Trophoblast cell (in vitro differentiated cells and primary cell): ENCODE results near the gene CCDC57.

ENCODE experiments used
- DNase-seq, 2 donors: peaks; one replicate each; pipeline ENCODE4 v3.0.0-alpha.2; 2016
- H2AFZ ChIP-seq: 2 replicates; pipeline ENCODE4 v1.6.1; 2013; ENCODE audit warnings: low read length, moderate library complexity, mild to moderate bottlenecking; ENCODE audit not compliant: insufficient read depth, poor library complexity
- H2AK5ac ChIP-seq: 2 replicates; pipeline ENCODE4 v1.6.1; 2013; ENCODE audit warnings: mild to moderate bottlenecking, low read length
- H2BK120ac ChIP-seq: 2 replicates; pipeline ENCODE4 v1.6.1; 2013; ENCODE audit warnings: low read length, mild to moderate bottlenecking, moderate library complexity; ENCODE audit not compliant: insufficient read depth, poor library complexity
- H2BK12ac ChIP-seq: 2 replicates; pipeline ENCODE4 v1.6.1; 2013; ENCODE audit warnings: mild to moderate bottlenecking, low read length, moderate library complexity
- H2BK5ac ChIP-seq: 2 replicates; pipeline ENCODE4 v1.6.1; 2013; ENCODE audit warnings: low read length, low read depth, moderate library complexity, mild to moderate bottlenecking; ENCODE audit not compliant: poor library complexity
- H3K14ac ChIP-seq: 2 replicates; pipeline ENCODE4 v1.6.1; 2013; ENCODE audit warnings: mild to moderate bottlenecking, low read length
- H3K18ac ChIP-seq: 2 replicates; pipeline ENCODE4 v1.6.1; 2013; ENCODE audit warnings: mild to moderate bottlenecking, low read length
- H3K23ac ChIP-seq: 2 replicates; pipeline ENCODE4 v1.6.1; 2013; ENCODE audit warnings: low read length
- H3K27ac ChIP-seq: 2 replicates; pipeline ENCODE4 v1.5.1; 2013; ENCODE audit warnings: low read depth, mild to moderate bottlenecking, inconsistent platforms, low read length, moderate library complexity
- H3K27me3 ChIP-seq: 2 replicates; pipeline ENCODE4 v1.6.1; 2013; ENCODE audit warnings: inconsistent platforms, mild to moderate bottlenecking, low read length, moderate library complexity; ENCODE audit not compliant: insufficient read depth
- H3K36me3 ChIP-seq, 2 experiments: 1 replicate in 1 of 2; 2 replicates in 1 of 2; pipeline ENCODE4 v1.6.1; 2013; ENCODE audit warnings: low read length in 2 of 2, mild to moderate bottlenecking in 2 of 2, moderate library complexity in 1 of 2; ENCODE audit not compliant: insufficient read depth in 2 of 2, control insufficient read depth in 1 of 2
- H3K4ac ChIP-seq: 2 replicates; pipeline ENCODE4 v1.6.1; 2013; ENCODE audit warnings: low read depth, mild to moderate bottlenecking, low read length, moderate library complexity
- H3K4me1 ChIP-seq, 2 experiments: 1 replicate in 1 of 2; 2 replicates in 1 of 2; pipeline ENCODE4 v1.6.1; 2013; ENCODE audit warnings: low read length in 2 of 2, mild to moderate bottlenecking in 2 of 2, moderate library complexity in 1 of 2; ENCODE audit not compliant: insufficient read depth in 2 of 2, control insufficient read depth in 1 of 2
- H3K4me2 ChIP-seq: 2 replicates; pipeline ENCODE4 v1.6.1; 2013; ENCODE audit warnings: inconsistent platforms, mild to moderate bottlenecking, low read length, moderate library complexity
- H3K4me3 ChIP-seq: 2 replicates; pipeline ENCODE4 v1.5.1; 2013; ENCODE audit warnings: mild to moderate bottlenecking, low read depth, low read length, inconsistent platforms
- H3K79me1 ChIP-seq: one replicate; pipeline ENCODE4 v1.6.1; 2013; ENCODE audit warnings: low read length
- H3K79me2 ChIP-seq: 2 replicates; pipeline ENCODE4 v1.6.1; 2013; ENCODE audit warnings: low read length, mild to moderate bottlenecking; ENCODE audit not compliant: control insufficient read depth, insufficient read depth, poor library complexity
- H3K9ac ChIP-seq: 2 replicates; pipeline ENCODE4 v1.6.1; 2013; ENCODE audit warnings: mild to moderate bottlenecking, low read length
- H3K9me3 ChIP-seq: 2 replicates; pipeline ENCODE4 v1.6.1; 2013; ENCODE audit warnings: low read depth, mild to moderate bottlenecking, control low read depth, inconsistent platforms, low read length; ENCODE audit not compliant: insufficient read depth
- H4K12ac ChIP-seq: 2 replicates; pipeline ENCODE4 v1.6.1; 2013; ENCODE audit warnings: low read depth, mild to moderate bottlenecking, low read length, moderate library complexity
- H4K8ac ChIP-seq: 2 replicates; pipeline ENCODE4 v1.6.1; 2013; ENCODE audit warnings: low read depth, mild to moderate bottlenecking, low read length, moderate library complexity
- H4K91ac ChIP-seq: one replicate; pipeline ENCODE4 v1.6.1; 2013; ENCODE audit warnings: low read depth, mild to moderate bottlenecking, low read length, moderate library complexity
- WGBS: extraction: QIAGEN DNeasy Blood & Tissue Kit; methylation state at CpG from one replicate; pipeline ENCODE4 v1.1.7; 2013; ENCODE audit warnings: missing lambda C conversion rate; ENCODE audit not compliant: insufficient read length, insufficient coverage; ENCODE audit errors: extremely low coverage; 5-methylcytosine and 5-hydroxymethylcytosine counted together

The CCDC57 gene

GRCh38 chr17:82077617-82078358 is 134.9 kb downstream of the CCDC57 start:
- Histone ChIP-seq H3K79me1 (no peaks in the 10 kb centered on the region), H2AFZ (no peak overlapping the region), H4K91ac (no peak overlapping the region), H4K12ac (no peak overlapping the region), H2BK5ac (no peak overlapping the region), H3K79me2 (no peaks in the 10 kb centered on the region), H2AK5ac (no peak overlapping the region), H3K36me3 (peaks cover 52 to 55% of the 10 kb centered on the region in 2 experiments), H3K27ac (no peak overlapping the region), H3K27me3 (no peaks in the 10 kb centered on the region), H2BK12ac (no peak overlapping the region), H3K4me3 (no peak overlapping the region), H3K4ac (no peak overlapping the region), H3K9me3 (peaks cover 4% of the 10 kb centered on the region), H3K9ac (no peak overlapping the region), H3K18ac (no peak overlapping the region), H3K14ac (no peak overlapping the region), H3K4me1 (no peaks in the 10 kb centered on the region), H2BK120ac (no peak overlapping the region), H4K8ac (no peak overlapping the region), H3K23ac (no peak overlapping the region), H3K4me2 (no peak overlapping the region)
- no CpG with 5 or more reads among the region's 28 CpGs for WGBS
- peak in 1 of 2 donors; percentile 50 for DNase-seq

GRCh38 chr17:82076785-82077591 is 135.7 kb downstream of the CCDC57 start:
- Histone ChIP-seq H3K79me1 (no peaks in the 10 kb centered on the region), H2AFZ (no peak overlapping the region), H3K23ac (no peak overlapping the region), H2AK5ac (no peak overlapping the region), H3K36me3 (peaks cover 44 to 47% of the 10 kb centered on the region in 2 experiments), H3K14ac (no peak overlapping the region), H2BK120ac (no peak overlapping the region), H3K4ac (no peak overlapping the region), H3K9ac (no peak overlapping the region), H3K4me1 (no peaks in the 10 kb centered on the region), H4K91ac (no peak overlapping the region), H2BK5ac (no peak overlapping the region), H2BK12ac (no peak overlapping the region), H3K18ac (no peak overlapping the region), H3K9me3 (peaks cover 4% of the 10 kb centered on the region), H3K4me3 (no peak overlapping the region), H3K27me3 (no peaks in the 10 kb centered on the region), H3K79me2 (no peaks in the 10 kb centered on the region), H4K8ac (no peak overlapping the region), H3K4me2 (no peak overlapping the region), H3K27ac (no peak overlapping the region), H4K12ac (no peak overlapping the region)
- no peak for DNase-seq
- WGBS = no CpG with 5 or more reads among the region's 21 CpGs

- no peak overlapping the region for H2BK5ac ChIP-seq
- DNase-seq = peak in 1 of 2 donors; percentile 61
- peaks cover 37 to 39% of the 10 kb centered on the region in 2 experiments for H3K36me3 ChIP-seq
- no peak overlapping the region for H4K91ac ChIP-seq
- H3K79me2 ChIP-seq = no peaks in the 10 kb centered on the region
- H3K27me3 ChIP-seq = no peaks in the 10 kb centered on the region
- no peak overlapping the region for H3K9ac ChIP-seq
- no peak overlapping the region for H3K4me2 ChIP-seq
- no CpG with 5 or more reads among the region's 25 CpGs for WGBS
- H3K4me1 ChIP-seq = no peaks in the 10 kb centered on the region
- H3K79me1 ChIP-seq = no peaks in the 10 kb centered on the region
- H2BK12ac ChIP-seq = no peak overlapping the region
- H2AK5ac ChIP-seq = no peak overlapping the region
- no peak overlapping the region for H3K4ac ChIP-seq
- no peak overlapping the region for H3K14ac ChIP-seq
- no peak overlapping the region for H4K8ac ChIP-seq
- H4K12ac ChIP-seq = peak overlapping the region; percentile 2
- H2BK120ac ChIP-seq = no peak overlapping the region
- H3K23ac ChIP-seq = no peak overlapping the region
- no peak overlapping the region for H3K4me3 ChIP-seq
- no peak overlapping the region for H3K27ac ChIP-seq
- H3K18ac ChIP-seq = no peak overlapping the region
- H2AFZ ChIP-seq = no peak overlapping the region
- peaks cover 2% of the 10 kb centered on the region for H3K9me3 ChIP-seq
These were observed 136.4 kb downstream of the CCDC57 start for GRCh38 chr17:82076018-82076784.

GRCh38 chr17:82073446-82073845 is 139.2 kb downstream of the CCDC57 start:
- no peak overlapping the region for H3K23ac ChIP-seq
- no peak overlapping the region for H3K4me3 ChIP-seq
- no peaks in the 10 kb centered on the region for H3K79me1 ChIP-seq
- no peaks in the 10 kb centered on the region for H3K27me3 ChIP-seq
- H2AK5ac ChIP-seq = no peak overlapping the region
- no CpG with 5 or more reads among the region's 9 CpGs for WGBS
- H3K9me3 ChIP-seq = no peaks in the 10 kb centered on the region
- H4K8ac ChIP-seq = no peak overlapping the region
- H2BK12ac ChIP-seq = no peak overlapping the region
- no peak overlapping the region for H2BK5ac ChIP-seq
- H3K9ac ChIP-seq = no peak overlapping the region
- H3K4ac ChIP-seq = no peak overlapping the region
- no peaks in the 10 kb centered on the region for H3K4me1 ChIP-seq
- no peak overlapping the region for H3K18ac ChIP-seq
- no peak overlapping the region for H3K27ac ChIP-seq
- DNase-seq = no peak
- no peak overlapping the region for H2BK120ac ChIP-seq
- H2AFZ ChIP-seq = no peak overlapping the region
- H3K36me3 ChIP-seq = peaks cover 10 to 12% of the 10 kb centered on the region in 2 experiments
- no peaks in the 10 kb centered on the region for H3K79me2 ChIP-seq
- no peak overlapping the region for H4K12ac ChIP-seq
- H3K4me2 ChIP-seq = no peak overlapping the region
- no peak overlapping the region for H4K91ac ChIP-seq
- no peak overlapping the region for H3K14ac ChIP-seq
